Measurements from ENCODE around the gene TRAK1. TPM values are rescaled to one million over a fixed set of nuclear protein-coding genes. Genes with fewer than 3 reads are reported as not detected.

The TRAK1 gene
- total and polyA plus RNA-seq, 2 donors (not counting 1 experiment from before 2014, with no cell fraction given), result 71.3 to 129 TPM

DNA sequence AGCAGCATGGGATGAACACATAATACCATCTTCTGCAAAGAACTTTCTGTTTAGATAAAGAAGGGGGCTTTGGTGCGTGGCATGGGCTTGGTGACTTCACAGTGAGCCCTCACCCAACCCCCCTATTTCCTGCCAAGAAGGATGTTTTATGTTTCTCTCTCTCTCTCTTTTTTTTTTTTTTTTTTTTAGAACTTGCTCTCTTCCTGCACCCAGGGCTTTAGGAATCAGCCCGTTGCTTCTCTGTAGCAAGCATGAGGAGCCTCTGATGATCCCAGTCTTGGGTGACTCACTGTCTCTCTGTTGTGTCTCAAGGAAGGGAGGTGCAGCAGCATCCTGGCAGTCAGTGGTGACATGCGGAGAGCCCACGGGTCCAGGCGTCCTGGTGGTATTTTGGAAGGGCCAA, 125.8 kb downstream of the TRAK1 start:
- Histone ChIP-seq H3K4me1 (ENCODE audit: control insufficient read depth in 2 of 2, insufficient read depth in 2 of 2, low read length in 2 of 2) (peaks cover 47 to 49% of the 10 kb centered on the region in 2 donors), H2AFZ (ENCODE audit: insufficient read depth, low read depth, low read length, poor library complexity, severe bottlenecking) (no peak overlapping the region), H3K9ac (ENCODE audit: low read length) (no peak overlapping the region), H3K79me2 (ENCODE audit: control insufficient read depth, insufficient read depth, low read length) (peaks cover 4% of the 10 kb centered on the region), H3K27ac (ENCODE audit: low read length in 2 of 2) (peak overlapping the region; percentile 7 to 26), H3K36me3 (replicated peaks in 1 of 2; ENCODE audit: control extremely low read depth in 1 of 2, control insufficient read depth in 1 of 2, extremely low read depth in 1 of 2, insufficient read depth in 2 of 2, low read length in 1 of 2) (peaks cover 0 to 68% of the 10 kb centered on the region in 2 experiments), H3K9me3 (ENCODE audit: control extremely low read depth in 1 of 3, control insufficient read depth in 2 of 3, insufficient read depth in 1 of 3, low read length in 2 of 3) (no peaks in the 10 kb centered on the region), H3K4me2 (replicated peaks; ENCODE audit: low read depth, low read length, poor library complexity, severe bottlenecking) (peak overlapping the region; percentile 46), H3K4me3 (ENCODE audit: control extremely low read depth in 1 of 5, extremely low read depth in 1 of 5, insufficient read depth in 1 of 5, low read depth in 2 of 5, low read length in 4 of 5) (peak overlapping the region in 1 of 5 experiments; percentile 3), H4K20me1 (ENCODE audit: control insufficient read depth, insufficient read depth, low read length, poor library complexity, severe bottlenecking) (no peaks in the 10 kb centered on the region), H3K27me3 (replicated peaks in 1 of 4; ENCODE audit: control extremely low read depth in 1 of 4, control insufficient read depth in 3 of 4, insufficient read depth in 4 of 4, low read length in 3 of 4) (no peaks in the 10 kb centered on the region)
- Mint-ChIP-seq H3K27me3 (no peaks in the 10 kb centered on the region), H3K4me3 (peak overlapping the region; percentile 21), H3K9me3 (ENCODE audit: insufficient read depth) (no peaks in the 10 kb centered on the region), H3K4me1 (peaks cover 57% of the 10 kb centered on the region), H3K27ac (peak overlapping the region; percentile 65)
- no peak for TF ChIP-seq EZH2 (IDR thresholded peaks at IDR 0.05; ENCODE audit: borderline replicate concordance, insufficient read depth, low read depth, low read length, poor library complexity, severe bottlenecking)
- TF ChIP-seq, protein P1, sequence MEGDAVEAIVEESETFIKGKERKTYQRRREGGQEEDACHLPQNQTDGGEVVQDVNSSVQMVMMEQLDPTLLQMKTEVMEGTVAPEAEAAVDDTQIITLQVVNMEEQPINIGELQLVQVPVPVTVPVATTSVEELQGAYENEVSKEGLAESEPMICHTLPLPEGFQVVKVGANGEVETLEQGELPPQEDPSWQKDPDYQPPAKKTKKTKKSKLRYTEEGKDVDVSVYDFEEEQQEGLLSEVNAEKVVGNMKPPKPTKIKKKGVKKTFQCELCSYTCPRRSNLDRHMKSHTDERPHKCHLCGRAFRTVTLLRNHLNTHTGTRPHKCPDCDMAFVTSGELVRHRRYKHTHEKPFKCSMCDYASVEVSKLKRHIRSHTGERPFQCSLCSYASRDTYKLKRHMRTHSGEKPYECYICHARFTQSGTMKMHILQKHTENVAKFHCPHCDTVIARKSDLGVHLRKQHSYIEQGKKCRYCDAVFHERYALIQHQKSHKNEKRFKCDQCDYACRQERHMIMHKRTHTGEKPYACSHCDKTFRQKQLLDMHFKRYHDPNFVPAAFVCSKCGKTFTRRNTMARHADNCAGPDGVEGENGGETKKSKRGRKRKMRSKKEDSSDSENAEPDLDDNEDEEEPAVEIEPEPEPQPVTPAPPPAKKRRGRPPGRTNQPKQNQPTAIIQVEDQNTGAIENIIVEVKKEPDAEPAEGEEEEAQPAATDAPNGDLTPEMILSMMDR (IDR thresholded peaks at IDR 0.05), result no peak
- ChIA-PET POLR2A (interaction anchor here (0.7 kb wide), 1 partner anchor 1976 kb away, joined by 6 read pairs; no protein-coding TSS in a partner anchor), CTCF (interaction anchor here (0.9 to 1.0 kb wide), 2 partner anchors 12 to 26 kb away, joined by 3 read pairs; no protein-coding TSS in a partner anchor)
- ATAC-seq (ENCODE audit: low read depth), result peak; percentile 31
- intact Hi-C loops (cut with micrococcal nuclease), result no loop called here
- peak; percentile 41 for DNase-seq
- WGBS (ENCODE audit: insufficient coverage), result 65% methylated on average over 4 of the region's 5 CpGs

DNA sequence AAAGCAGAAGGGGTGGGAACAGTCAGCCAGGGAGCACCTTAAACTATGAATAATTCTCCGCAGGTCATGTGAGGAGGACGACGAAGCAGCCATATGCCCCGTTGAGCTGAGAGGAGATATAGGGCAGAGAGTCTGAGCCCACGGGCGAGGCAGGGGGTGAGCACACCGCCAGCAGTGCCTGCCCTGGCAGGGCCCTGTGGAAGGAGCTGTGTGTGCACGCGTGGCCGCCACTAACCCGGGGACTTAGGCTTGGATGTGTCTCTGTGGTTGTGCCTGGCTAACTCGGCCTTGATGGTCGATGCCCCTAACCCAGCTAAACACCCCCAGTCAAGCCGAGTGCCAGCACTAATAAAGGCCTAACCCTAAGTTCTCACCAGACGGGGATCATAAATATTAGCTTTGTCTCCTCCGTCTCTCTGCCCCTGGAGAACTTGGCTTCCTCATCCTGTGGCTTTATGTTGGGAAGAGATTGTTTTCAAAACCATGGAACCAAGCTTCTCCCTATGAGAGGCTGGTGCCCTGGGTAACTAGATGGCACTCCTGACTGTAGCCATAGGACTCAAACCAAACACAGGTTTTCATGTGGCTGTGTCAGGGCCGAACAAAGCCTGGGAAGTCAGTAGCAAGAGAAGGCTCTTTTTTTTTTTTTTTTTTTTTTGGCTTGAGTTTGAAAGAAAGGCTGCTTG, 129.4 kb downstream of the TRAK1 start:
- ATAC-seq (ENCODE audit: low read depth), result no peak
- TF ChIP-seq, protein P1 (IDR thresholded peaks at IDR 0.05), result no peak
- no peak for TF ChIP-seq EZH2 (IDR thresholded peaks at IDR 0.05; ENCODE audit: borderline replicate concordance, insufficient read depth, low read depth, low read length, poor library complexity, severe bottlenecking)
- ChIA-PET CTCF (interaction anchor here (1.0 kb wide), 1 partner anchor 30 kb away, joined by 3 read pairs; no protein-coding TSS in a partner anchor), POLR2A (interaction anchor here (0.6 kb wide), 1 partner anchor 202 kb away, joined by 3 read pairs; no protein-coding TSS in a partner anchor)
- no peak for DNase-seq
- Histone ChIP-seq H4K20me1 (ENCODE audit: control insufficient read depth, insufficient read depth, low read length, poor library complexity, severe bottlenecking) (no peaks in the 10 kb centered on the region), H3K36me3 (replicated peaks in 1 of 2; ENCODE audit: control extremely low read depth in 1 of 2, control insufficient read depth in 1 of 2, extremely low read depth in 1 of 2, insufficient read depth in 2 of 2, low read length in 1 of 2) (peaks cover 2 to 83% of the 10 kb centered on the region in 2 experiments), H3K9ac (ENCODE audit: low read length) (no peak overlapping the region), H3K9me3 (ENCODE audit: control extremely low read depth in 1 of 3, control insufficient read depth in 2 of 3, insufficient read depth in 1 of 3, low read length in 2 of 3) (no peaks in the 10 kb centered on the region), H2AFZ (ENCODE audit: insufficient read depth, low read depth, low read length, poor library complexity, severe bottlenecking) (no peak overlapping the region), H3K4me2 (replicated peaks; ENCODE audit: low read depth, low read length, poor library complexity, severe bottlenecking) (no peak overlapping the region), H3K4me3 (ENCODE audit: control extremely low read depth in 1 of 5, extremely low read depth in 1 of 5, insufficient read depth in 1 of 5, low read depth in 2 of 5, low read length in 4 of 5) (no peak overlapping the region), H3K27ac (ENCODE audit: low read length in 2 of 2) (no peak overlapping the region), H3K79me2 (ENCODE audit: control insufficient read depth, insufficient read depth, low read length) (peaks cover 4% of the 10 kb centered on the region), H3K27me3 (replicated peaks in 1 of 4; ENCODE audit: control extremely low read depth in 1 of 4, control insufficient read depth in 3 of 4, insufficient read depth in 4 of 4, low read length in 3 of 4) (no peaks in the 10 kb centered on the region), H3K4me1 (ENCODE audit: control insufficient read depth in 2 of 2, insufficient read depth in 2 of 2, low read length in 2 of 2) (peaks cover 18% of the 10 kb centered on the region in 2 donors)
- intact Hi-C loops (cut with micrococcal nuclease), result no loop called here
- Mint-ChIP-seq H3K27ac (no peak overlapping the region), H3K27me3 (no peaks in the 10 kb centered on the region), H3K9me3 (ENCODE audit: insufficient read depth) (no peaks in the 10 kb centered on the region), H3K4me1 (peaks cover 24% of the 10 kb centered on the region), H3K4me3 (no peak overlapping the region)
- WGBS (ENCODE audit: insufficient coverage), result 88% methylated on average over 11 of the region's 17 CpGs

All from B cell (primary cell).